ENCODE results near the gene CYP27B1. TPM values are rescaled to one million over a fixed set of nuclear protein-coding genes. Genes with fewer than 3 reads are reported as not detected.
A peak's percentile ranks its signal among the peaks of the same experiment; 100 is the strongest.
"Not testable (repeated sequence)": the region's sequence is repeated elsewhere in the genome, so short reads cannot be mapped to it uniquely, and the experiment has no call there.

CYP27B1 gene
- total RNA-seq, 2 experiments from 2014 or later, result 6.9 to 7.1 TPM

GRCh38 chr12:57722716-57723629, 43.9 kb downstream of the CYP27B1 start:
- no peaks in the 10 kb centered on the region for H3K9me2 ChIP-seq (ENCODE audit: insufficient read depth, low read length)
- H3K9me3 ChIP-seq (ENCODE audit: low read length), result no peaks in the 10 kb centered on the region
- DNase-seq (ENCODE audit: low spot score), result no peak
- peaks cover 56% of the 10 kb centered on the region for H3K36me3 ChIP-seq (ENCODE audit: insufficient read depth, low read length)
- CTCF ChIA-PET (ENCODE audit: unreplicated experiment), result interaction anchor here (0.6 kb wide), 1 partner anchor 1767 kb away, joined by 3 read pairs; no protein-coding TSS in a partner anchor
- no peak overlapping the region for H3K4me3 ChIP-seq (ENCODE audit: low read depth, low read length, poor library complexity, severe bottlenecking)
- H2AFZ ChIP-seq (ENCODE audit: low read length), result no peak overlapping the region
- H3K79me2 ChIP-seq (ENCODE audit: insufficient read depth, low read depth, low read length), result no peaks in the 10 kb centered on the region
- intact Hi-C loops (cut with micrococcal nuclease; ENCODE audit: unreplicated experiment), result no loop called here
- no peaks in the 10 kb centered on the region for H4K20me1 ChIP-seq (ENCODE audit: insufficient read depth, low read length)
- no peak for TF ChIP-seq EZH2phosphoT487 (IDR thresholded peaks at IDR 0.05; ENCODE audit: borderline replicate concordance, low read depth, low read length)
- TF ChIP-seq CTCF (conservative IDR thresholded peaks at IDR 0.05; ENCODE audit: low read length), result no peak
- POLR2A ChIA-PET, result interaction anchor here (1.2 kb wide), 1 partner anchor 29 kb away, joined by 4 read pairs; the partner anchor contains the start of gene OS9
- no peak overlapping the region for H3K27ac ChIP-seq (ENCODE audit: low read depth, low read length, poor library complexity, severe bottlenecking)
- peaks cover 8% of the 10 kb centered on the region for H3K4me1 ChIP-seq (ENCODE audit: insufficient read depth, low read length, poor library complexity, severe bottlenecking)
- H3K4me2 ChIP-seq (ENCODE audit: low read length), result no peak overlapping the region
- BruUV-seq (replicated peaks), result no TSS peak

- CTCF ChIA-PET (ENCODE audit: unreplicated experiment); H3K4me2 ChIP-seq (ENCODE audit: low read length); H4K20me1 ChIP-seq (ENCODE audit: insufficient read depth, low read length); intact Hi-C loops (cut with micrococcal nuclease; ENCODE audit: unreplicated experiment); H3K79me2 ChIP-seq (ENCODE audit: insufficient read depth, low read depth, low read length); H3K9me3 ChIP-seq (ENCODE audit: low read length); H2AFZ ChIP-seq (ENCODE audit: low read length); H3K4me1 ChIP-seq (ENCODE audit: insufficient read depth, low read length, poor library complexity, severe bottlenecking); H3K4me3 ChIP-seq (ENCODE audit: low read depth, low read length, poor library complexity, severe bottlenecking); BruUV-seq (replicated peaks); H3K27ac ChIP-seq (ENCODE audit: low read depth, low read length, poor library complexity, severe bottlenecking); DNase-seq (ENCODE audit: low spot score); H3K9me2 ChIP-seq (ENCODE audit: insufficient read depth, low read length): not testable (repeated sequence)
- H3K36me3 ChIP-seq (ENCODE audit: insufficient read depth, low read length), result peaks cover 54% of the 10 kb centered on the region
- POLR2A ChIA-PET, result interaction anchor here (1.2 kb wide), 1 partner anchor 28 kb away, joined by 4 read pairs; the partner anchor contains the start of gene OS9
Measured at GRCh38 chr12:57721846-57722608, 44.9 kb downstream of the CYP27B1 start.

- intact Hi-C loops (cut with micrococcal nuclease; ENCODE audit: unreplicated experiment), result no loop called here
- BruUV-seq (replicated peaks), result TSS peak; percentile 91
- CTCF ChIA-PET (ENCODE audit: unreplicated experiment), result no interaction called here
Measured at GRCh38 chr12:57720606-57721595, 46.0 kb downstream of the CYP27B1 start.

More at GRCh38 chr12:57720606-57721595, 46.0 kb downstream of the CYP27B1 start:
- no peak for DNase-seq (ENCODE audit: low spot score)
- no peaks in the 10 kb centered on the region for H3K79me2 ChIP-seq (ENCODE audit: insufficient read depth, low read depth, low read length)
- no peak overlapping the region for H3K4me2 ChIP-seq (ENCODE audit: low read length)
- H3K9me3 ChIP-seq (ENCODE audit: low read length), result no peaks in the 10 kb centered on the region
- POLR2A ChIA-PET, result no interaction called here
- H3K36me3 ChIP-seq (ENCODE audit: insufficient read depth, low read length), result peaks cover 54% of the 10 kb centered on the region
- no peak overlapping the region for H3K27ac ChIP-seq (ENCODE audit: low read depth, low read length, poor library complexity, severe bottlenecking)
- H3K9me2 ChIP-seq (ENCODE audit: insufficient read depth, low read length), result no peaks in the 10 kb centered on the region
- H3K4me1 ChIP-seq (ENCODE audit: insufficient read depth, low read length, poor library complexity, severe bottlenecking), result peaks cover 16% of the 10 kb centered on the region
- no peaks in the 10 kb centered on the region for H4K20me1 ChIP-seq (ENCODE audit: insufficient read depth, low read length)
- no peak overlapping the region for H3K4me3 ChIP-seq (ENCODE audit: low read depth, low read length, poor library complexity, severe bottlenecking)
- no peak for TF ChIP-seq EZH2phosphoT487 (IDR thresholded peaks at IDR 0.05; ENCODE audit: borderline replicate concordance, low read depth, low read length)
- TF ChIP-seq CTCF (conservative IDR thresholded peaks at IDR 0.05; ENCODE audit: low read length), result 0 out of 2 replicates have a peak, but pooled peaks have one; percentile 12
- no peak overlapping the region for H2AFZ ChIP-seq (ENCODE audit: low read length)
